Endothelial cell of umbilical vein (primary cell): ENCODE results near the gene ABCC10. TPM values are rescaled to one million over a fixed set of nuclear protein-coding genes. Genes with fewer than 3 reads are reported as not detected.
A peak's percentile ranks its signal among the peaks of the same experiment; 100 is the strongest.

Experiments used
- BruUV-seq: library from RNA; stranded (reverse); fragments of 400-500 nt; replicated peaks from 2 replicates; lab custom pipeline; 2021; lab: Mats Ljungman, UMichigan
- CTCF ChIA-PET: fragments of 300-600, 350-600 bp; sonication (Branson Sonifier 250); formaldehyde crosslinking; loops from one replicate; lab custom pipeline; 2021; ENCODE audit warnings: antibody characterized with exemption, inconsistent platforms; lab: Charles Lee
- POLR2A ChIA-PET: fragments of 300-600, 350-600 bp; sonication (Branson Sonifier 250); formaldehyde crosslinking; loops from one replicate; lab custom pipeline; 2021; ENCODE audit warnings: antibody characterized with exemption, inconsistent platforms; lab: Charles Lee
- DNase-seq: peaks from one replicate; pipeline ENCODE4 v3.0.0-alpha.2; 2011; ENCODE audit warnings: low read depth, low spot score
- FAIRE-seq: peaks from 2 replicates; lab custom pipeline; 2011; peaks lifted over from hg19 to GRCh38; lab: Jason Lieb, UNC
- H2AFZ ChIP-seq: 2 replicates; pipeline ENCODE4 v1.6.0; 2012; ENCODE audit warnings: low read depth, low read length, control low read depth, inconsistent platforms
- H3K27ac ChIP-seq: 2 replicates; pipeline ENCODE4 v1.5.1; 2011; ENCODE audit warnings: low read depth, mild to moderate bottlenecking, control low read depth, low read length, moderate library complexity; ENCODE audit not compliant: insufficient read depth
- H3K27me3 ChIP-seq, 2 experiments: 2 replicates each; pipeline versions ENCODE4 v1.6.0 to v1.6.1; 2011; ENCODE audit warnings: low read length in 2 of 2, mixed read lengths in 1 of 2; ENCODE audit not compliant: control insufficient read depth in 2 of 2, insufficient read depth in 2 of 2
- H3K36me3 ChIP-seq, 2 experiments: 2 replicates in 1 of 2; 3 replicates in 1 of 2; pipeline ENCODE4 v1.5.1; 2011; ENCODE audit warnings: low read length in 2 of 2, mild to moderate bottlenecking in 1 of 2, moderate library complexity in 1 of 2; ENCODE audit not compliant: control insufficient read depth in 2 of 2, insufficient read depth in 2 of 2; ENCODE audit errors: extremely low read depth in 1 of 2
- H3K4me1 ChIP-seq: 3 replicates; pipeline ENCODE4 v1.5.1; 2011; ENCODE audit warnings: mild to moderate bottlenecking, low read length; ENCODE audit not compliant: control insufficient read depth, insufficient read depth; ENCODE audit errors: extremely low read depth
- H3K4me2 ChIP-seq: 2 replicates; pipeline ENCODE4 v1.6.1; 2011; ENCODE audit warnings: low read length, control low read depth, mixed read lengths; ENCODE audit not compliant: insufficient read depth
- H3K4me3 ChIP-seq, 3 experiments: fragments of 200-600 bp in 1 of 3; sonication (generic), shearing (Covaris generic) in 1 of 3; replicated peaks in 1 of 3; 2 replicates each; pipeline ENCODE4 v1.5.1; 2011 to 2016; ENCODE audit warnings: control low read depth in 3 of 3, low read length in 3 of 3, mild to moderate bottlenecking in 2 of 3, inconsistent platforms in 1 of 3, low read depth in 1 of 3, moderate library complexity in 1 of 3; ENCODE audit not compliant: insufficient read depth in 1 of 3
- H3K79me2 ChIP-seq: 2 replicates; pipeline ENCODE4 v1.6.0; 2012; ENCODE audit warnings: low read length, inconsistent platforms; ENCODE audit not compliant: control insufficient read depth, insufficient read depth
- H3K9ac ChIP-seq: replicated peaks from 2 replicates; pipeline ENCODE3; 2011; ENCODE audit warnings: low read length, control low read depth; ENCODE audit not compliant: insufficient read depth; ENCODE audit errors: extremely low read depth
- H3K9me1 ChIP-seq: replicated peaks from 3 replicates; pipeline ENCODE4 v1.6.0; 2011; ENCODE audit warnings: mild to moderate bottlenecking, low read length; ENCODE audit not compliant: control insufficient read depth, insufficient read depth; ENCODE audit errors: extremely low read depth
- H3K9me3 ChIP-seq: replicated peaks from 2 replicates; pipeline ENCODE4 v1.5.1; 2012; ENCODE audit warnings: low read length, inconsistent platforms; ENCODE audit not compliant: control insufficient read depth, insufficient read depth
- H4K20me1 ChIP-seq: replicated peaks from 2 replicates; pipeline ENCODE3; 2011; ENCODE audit warnings: mild to moderate bottlenecking, low read length; ENCODE audit not compliant: control insufficient read depth, insufficient read depth; ENCODE audit errors: extremely low read depth
- CTCF ChIP-seq, 2 donors: IDR thresholded peaks; 1 replicate in 1 of 2; 2 replicates in 1 of 2; pipeline ENCODE4 v1.5.1; 2011; ENCODE audit warnings: low read length in 2 of 2, mild to moderate bottlenecking in 2 of 2, moderate library complexity in 2 of 2, control low read depth in 1 of 2, inconsistent platforms in 1 of 2, low read depth in 1 of 2; ENCODE audit not compliant: insufficient read depth in 1 of 2; ENCODE audit errors: extremely low read depth in 1 of 2
- EZH2 ChIP-seq: IDR thresholded peaks from 2 replicates; pipeline ENCODE4 v1.6.1; 2012; ENCODE audit warnings: borderline replicate concordance, low read depth, mild to moderate bottlenecking, moderate library complexity, low read length, inconsistent platforms; ENCODE audit not compliant: severe bottlenecking
- FOS ChIP-seq: IDR thresholded peaks from 2 replicates; pipeline ENCODE4 v1.6.1; 2011; ENCODE audit warnings: mild to moderate bottlenecking, low read length, moderate library complexity, borderline replicate concordance; ENCODE audit not compliant: insufficient read depth
- GATA2 ChIP-seq: IDR thresholded peaks from 2 replicates; pipeline ENCODE4 v1.7.0; 2011; ENCODE audit warnings: low read depth, mild to moderate bottlenecking, moderate library complexity, mixed read lengths, low read length; ENCODE audit not compliant: insufficient read length, insufficient read depth
- MAX ChIP-seq: IDR thresholded peaks from 2 replicates; pipeline ENCODE4 v1.6.1; 2011; ENCODE audit not compliant: insufficient read depth, insufficient read length
- MYC ChIP-seq: IDR thresholded peaks from one replicate; pipeline ENCODE4 v1.6.1; 2011; ENCODE audit warnings: mild to moderate bottlenecking, low read depth, low read length
- POLR2A ChIP-seq: IDR thresholded peaks from 2 replicates; pipeline ENCODE4 v1.6.1; 2012; ENCODE audit warnings: low read depth, mild to moderate bottlenecking, control low read depth, low read length
- dilution Hi-C: fragments of 300-500 bp; cut with MboI; formaldehyde crosslinking; loops from one replicate; pipeline ENCODE4 v1.15.0; 2019; ENCODE audit warnings: low sequenced_read_pairs; ENCODE audit not compliant: extremely low pct_ligation_motif_present
- intact Hi-C: fragments of 100-400 bp; cut with micrococcal nuclease; formaldehyde crosslinking; loops from one replicate; pipeline ENCODE4 v1.10.0; 2022
- polyA plus RNA-seq, 4 experiments: library from polyadenylated mRNA; depleted of rRNA in 3 of 4; stranded (reverse) in 3 of 4; unstranded in 1 of 4; fragments of >200 nt; gene quantifications; 2 replicates each; pipeline versions ENCODE4 v1.2.1 to v1.2.3, GENCODE V29; 2011 to 2012; ENCODE audit warnings: missing spikeins in 1 of 4
- total RNA-seq: library from RNA; stranded (reverse); gene quantifications from 2 replicates; pipeline ENCODE4 v1.2.3, GENCODE V29; 2021

Gene ABCC10
- total and polyA plus RNA-seq, 2 donors (not counting 3 experiments of a cell fraction or from before 2014, with no cell fraction given), result 29.2 to 37.9 TPM

- CTCF ChIA-PET, result interaction anchor here (0.8 to 21.3 kb wide), 6 partner anchors 14 to 191 kb away, joined by 3 to 289 read pairs (median 4); partner anchors contain the start of gene LRRC73
- intact Hi-C loops, result loop anchor here (2.0 kb wide), 2 partner anchors 21 to 43 kb away; partner anchors contain the start of gene TJAP1
Observed at GRCh38 chr6:43455531-43456428, 28.4 kb downstream of the ABCC10 start, which contains the start of gene DLK2. Gene DLK2, minus strand, starts transcription at chr6:43455548. Its CDS starts 723 bp downstream, at chr6:43454825.

GRCh38 chr6:43457643-43458042 lies 30.3 kb downstream of the ABCC10 start:
- Histone ChIP-seq H3K9ac (no peak overlapping the region), H4K20me1 (no peaks in the 10 kb centered on the region), H3K9me1 (no peaks in the 10 kb centered on the region), H3K79me2 (no peaks in the 10 kb centered on the region), H3K4me3 (no peak overlapping the region), H3K4me1 (peaks cover 9% of the 10 kb centered on the region), H2AFZ (no peak overlapping the region), H3K27me3 (peaks cover 10 to 26% of the 10 kb centered on the region in 2 experiments), H3K27ac (no peak overlapping the region), H3K36me3 (no peaks in the 10 kb centered on the region), H3K4me2 (no peak overlapping the region), H3K9me3 (no peaks in the 10 kb centered on the region)
- no TSS peak for BruUV-seq
- DNase-seq, result no peak
- ChIA-PET CTCF (interaction anchor here (1.6 to 21.3 kb wide), 2 partner anchors 19 to 44 kb away, joined by 3 to 289 read pairs; partner anchors contain the start of gene LRRC73), POLR2A (interaction anchor here (0.7 kb wide), 2 partner anchors 20 to 33 kb away, joined by 3 to 5 read pairs; partner anchors contain the start of gene TJAP1)
- dilution Hi-C loops, result no loop called here
- intact Hi-C loops, result no loop called here
- no peak for TF ChIP-seq GATA2
- TF ChIP-seq POLR2A, result no peak
- TF ChIP-seq MAX, result no peak
- no peak for TF ChIP-seq MYC
- no peak for TF ChIP-seq FOS
- TF ChIP-seq CTCF (IDR thresholded peaks at IDR 0.05; ENCODE audit: extremely low read depth in 1 of 2, insufficient read depth in 1 of 2, low read depth in 1 of 2, low read length in 2 of 2), result no peak
- FAIRE-seq, result no peak

More at GRCh38 chr6:43455531-43456428, 28.4 kb downstream of the ABCC10 start, which contains the start of gene DLK2:
- TSS peak; percentile 33 for BruUV-seq
- H3K9ac ChIP-seq, result no peak within 1 kb of the TSS
- no peaks in the 10 kb centered on the region for H3K9me1 ChIP-seq
- no peaks in the 10 kb centered on the region for H3K9me3 ChIP-seq
- POLR2A ChIA-PET, result interaction anchor here (1.2 kb wide), 1 partner anchor 54 kb away, joined by 4 read pairs; the partner anchor contains the start of gene LRRC73
- H3K36me3 ChIP-seq, result peaks cover 0 to 4% of the 10 kb centered on the region in 2 experiments
- no peak for FAIRE-seq
- H3K4me2 ChIP-seq, result peak within 1 kb of the TSS; percentile 73
- H3K4me1 ChIP-seq, result peaks cover 9% of the 10 kb centered on the region
- H3K79me2 ChIP-seq, result no peaks in the 10 kb centered on the region
- peak within 1 kb of the TSS; percentile 85 for H2AFZ ChIP-seq
- dilution Hi-C loops, result no loop called here
- no peaks in the 10 kb centered on the region for H4K20me1 ChIP-seq
- no peak within 1 kb of the TSS for H3K27ac ChIP-seq
- peak; percentile 72 for TF ChIP-seq EZH2
- TF ChIP-seq MYC, result no peak
- H3K27me3 ChIP-seq, result peaks cover 8 to 17% of the 10 kb centered on the region in 2 experiments
- peak within 1 kb of the TSS; percentile 46 to 62 (median 46) for H3K4me3 ChIP-seq
- no peak for DNase-seq
